H1 (cell line): ENCODE measurements around the gene ELF4. TPM values are rescaled to one million over a fixed set of nuclear protein-coding genes. Genes with fewer than 3 reads are reported as not detected.

Experiments used
- CHD7 ChIP-seq: fragments of 300-600 bp; sonication (generic); IDR thresholded peaks from 2 replicates; pipeline ENCODE4 v1.7.1; 2012; ENCODE audit warnings: low read length, moderate library complexity, mild to moderate bottlenecking, inconsistent platforms; ENCODE audit not compliant: insufficient replicate concordance
- JUND ChIP-seq: IDR thresholded peaks from 2 replicates; pipeline ENCODE4 v1.6.1; 2011; ENCODE audit warnings: mild to moderate bottlenecking, improper control_type of control experiment, low read length
- POU5F1 ChIP-seq: IDR thresholded peaks from 2 replicates; pipeline ENCODE4 v1.6.1; 2011; ENCODE audit warnings: low read depth, mild to moderate bottlenecking, low read length, moderate library complexity
- TBP ChIP-seq: IDR thresholded peaks from 2 replicates; pipeline ENCODE4 v1.6.1; 2011; ENCODE audit warnings: low read depth, low read length, improper control_type of control experiment
- polyA plus RNA-seq, 7 experiments: library from polyadenylated mRNA; depleted of rRNA in 3 of 7; stranded (reverse) in 5 of 7; unstranded in 2 of 7; fragments of >200 nt in 5 of 7; fragments of 200-250 nt in 2 of 7; gene quantifications; 1 replicate in 5 of 7; 2 replicates in 1 of 7; 4 replicates in 1 of 7; pipeline versions ENCODE4 v1.2.1 to v1.2.3, GENCODE V29; 2011 to 2013; ENCODE audit warnings: missing spikeins in 2 of 7, mixed read lengths in 2 of 7
- total RNA-seq: library from RNA; stranded (reverse); fragmentation: NEBNext Ultra II Directional; extraction: Animal tissue kit (Norgen Biotek cat#: 25700); gene quantifications from 2 replicates; pipeline ENCODE4 v1.2.1, GENCODE V29; 2021

ELF4 gene
- total and polyA plus RNA-seq, 2 of the 8 experiments (the other 6 are each of a cell fraction or from before 2014, with no cell fraction given): 1.8 to 2.0 TPM

GRCh38 chrX:130072345-130072740 lies 38.0 kb downstream of the ELF4 start (continued):
- TF ChIP-seq CHD7 (no peak), JUND (no peak), POU5F1 (no peak), TBP (no peak)
